Medulla oblongata (tissue), 1 donor: ENCODE measurements around the gene CLEC18C.
"Not testable (repeated sequence)": the region's sequence is repeated elsewhere in the genome, so short reads cannot be mapped to it uniquely, and the experiment has no call there.

Experiments used
- DNase-seq: peaks from one replicate; pipeline ENCODE4 v3.0.0-alpha.2; 2015; ENCODE audit errors: extremely low spot score

CLEC18C gene

GRCh38 chr16:70206382-70206781, 32.8 kb downstream of the CLEC18C start:
- not testable (repeated sequence) for DNase-seq

DNA sequence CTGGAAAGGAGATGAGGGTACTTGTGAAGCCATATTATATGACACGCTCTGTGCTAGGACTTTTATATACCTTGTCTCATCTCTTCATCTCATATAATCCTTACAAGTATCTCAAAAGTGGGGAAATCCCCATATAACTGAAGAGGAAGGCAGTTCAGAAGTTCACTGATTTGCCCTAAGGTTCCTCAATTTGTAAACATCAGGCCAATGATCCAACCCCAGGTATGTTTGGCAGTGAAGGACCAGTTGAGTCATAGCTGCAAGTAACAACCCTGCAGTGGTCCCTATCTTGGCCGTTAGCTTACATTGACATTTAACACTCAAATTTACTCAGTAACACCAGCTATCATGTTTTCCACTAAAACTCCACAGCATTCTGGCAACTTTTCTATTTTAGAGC, 45.0 kb downstream of the CLEC18C start:
- not testable (repeated sequence) for DNase-seq

DNA sequence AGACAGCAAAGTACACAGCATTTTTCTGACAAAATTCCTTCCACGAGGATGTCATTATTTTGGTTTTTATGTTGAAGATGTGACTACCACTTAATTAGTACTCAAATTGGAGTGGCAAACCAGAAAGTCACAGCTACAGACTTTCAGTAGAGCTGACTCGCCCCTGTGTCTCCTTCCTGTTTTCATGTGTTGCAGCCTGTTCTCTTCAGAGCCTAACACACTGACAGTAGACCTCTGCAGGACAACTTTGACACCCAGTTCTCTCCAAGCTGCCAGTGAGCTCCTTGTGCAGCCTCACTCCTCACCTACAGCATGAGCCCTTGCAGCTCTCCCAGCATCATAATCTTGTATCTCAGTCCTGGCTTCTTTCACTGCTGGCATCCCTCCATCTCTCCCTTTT, 49.0 kb downstream of the CLEC18C start:
- not testable (repeated sequence) for DNase-seq

GRCh38 chr16:70223216-70223615, 49.6 kb downstream of the CLEC18C start:
- not testable (repeated sequence) for DNase-seq

DNA sequence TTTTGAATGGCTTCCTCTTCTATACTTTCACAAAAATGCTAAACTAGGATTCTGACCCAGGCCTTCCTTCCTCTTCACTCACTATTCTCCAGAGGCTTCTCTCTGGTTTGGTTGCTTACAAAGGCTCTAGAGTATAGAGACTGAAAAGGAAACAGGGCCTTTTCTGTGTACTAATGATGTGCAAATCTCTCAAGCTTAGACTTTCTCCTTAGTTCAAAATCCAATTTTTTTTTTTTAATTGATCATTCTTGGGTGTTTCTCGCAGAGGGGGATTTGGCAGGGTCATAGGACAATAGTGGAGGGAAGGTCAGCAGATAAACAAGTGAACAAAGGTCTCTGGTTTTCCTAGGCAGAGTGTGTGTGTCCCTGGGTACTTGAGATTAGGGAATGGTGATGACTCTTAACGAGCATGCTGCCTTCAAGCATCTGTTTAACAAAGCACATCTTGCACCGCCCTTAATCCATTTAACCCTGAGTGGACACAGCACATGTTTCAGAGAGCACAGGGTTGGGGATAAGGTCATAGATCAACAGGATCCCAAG, 50.5 kb downstream of the CLEC18C start:
- DNase-seq: not testable (repeated sequence)

- DNase-seq: not testable (repeated sequence)
Measured at GRCh38 chr16:70224645-70225044, 51.1 kb downstream of the CLEC18C start.

GRCh38 chr16:70225430-70225829, 51.8 kb downstream of the CLEC18C start:
- not testable (repeated sequence) for DNase-seq

DNA sequence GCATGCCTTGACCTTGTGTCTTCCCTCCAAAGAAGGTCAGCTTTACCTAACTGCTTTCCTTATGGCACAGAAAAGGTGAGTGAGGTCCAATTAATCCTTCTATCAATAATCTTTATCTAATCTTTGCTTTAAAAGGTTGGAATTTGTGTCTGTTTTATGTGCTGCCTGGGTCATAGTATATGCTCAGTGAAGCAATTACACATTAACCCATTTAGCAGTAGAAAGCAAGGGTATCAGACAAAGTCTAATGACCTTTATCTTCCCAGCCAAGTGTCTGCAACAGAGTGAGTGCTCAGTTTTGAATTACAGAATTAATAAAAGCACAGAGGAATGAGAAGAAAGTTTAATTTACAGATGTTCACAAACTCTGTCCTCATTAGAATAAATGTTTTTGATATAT, 52.4 kb downstream of the CLEC18C start:
- DNase-seq: not testable (repeated sequence)

- DNase-seq: not testable (repeated sequence)
Measured at GRCh38 chr16:70231831-70232230, 58.2 kb downstream of the CLEC18C start.
